RWPE1 (cell line): ENCODE measurements around the gene SLC39A7.

Experiments used
- CTCF ChIA-PET: fragments of 350-600 bp; sonication (Branson Sonifier 250); formaldehyde crosslinking; extraction: SDS; loops from one replicate; lab custom pipeline; 2021; lab: Yijun Ruan, JAX
- POLR2A ChIA-PET: fragments of 400-600 bp; formaldehyde crosslinking; extraction: SDS; loops from one replicate; lab custom pipeline; 2020; ENCODE audit warnings: antibody characterized with exemption; ENCODE audit not compliant: low non-redundant PET; lab: Yijun Ruan, JAX
- DNase-seq: peaks from one replicate; pipeline ENCODE4 v3.0.0; 2012; ENCODE audit warnings: low spot score
- H3K27ac ChIP-seq: fragments of 450-650 bp; 2 replicates; pipeline ENCODE4 v1.5.1; 2017
- CTCF ChIP-seq: fragments of 450-650 bp; conservative IDR thresholded peaks from 2 replicates; pipeline ENCODE4 v1.5.1; 2017; ENCODE audit warnings: low read depth, mild to moderate bottlenecking

SLC39A7 gene

GRCh38 chr6:33160096-33160495, 40.6 kb upstream of the SLC39A7 start:
- no peak for DNase-seq
- H3K27ac ChIP-seq = peak overlapping the region; percentile 86
- ChIA-PET POLR2A (no interaction called here), CTCF (interaction anchor here (2.8 kb wide), 1 partner anchor 12 kb away, joined by 18 read pairs; no protein-coding TSS in a partner anchor)
- no peak for TF ChIP-seq CTCF

- peak overlapping the region; percentile 86 for H3K27ac ChIP-seq
- TF ChIP-seq CTCF = no peak
- POLR2A ChIA-PET = no interaction called here
- CTCF ChIA-PET = interaction anchor here (0.5 to 2.8 kb wide), 13 partner anchors 11 to 252 kb away, joined by 3 to 18 read pairs (median 5); no protein-coding TSS in a partner anchor
- DNase-seq = peak; percentile 68
These were observed 39.8 kb upstream of the SLC39A7 start for GRCh38 chr6:33160728-33161344.

GRCh38 chr6:33161354-33162331, 39.0 kb upstream of the SLC39A7 start:
- H3K27ac ChIP-seq = peak overlapping the region; percentile 86
- ChIA-PET POLR2A (no interaction called here), CTCF (interaction anchor here (0.5 to 2.8 kb wide), 15 partner anchors 11 to 867 kb away, joined by 3 to 18 read pairs (median 5); no protein-coding TSS in a partner anchor)
- DNase-seq = peak; percentile 76
- TF ChIP-seq CTCF = peak; percentile 93

- H3K27ac ChIP-seq = no peak overlapping the region
- ChIA-PET CTCF (interaction anchor here (1.1 kb wide), 1 partner anchor 9 kb away, joined by 3 read pairs; no protein-coding TSS in a partner anchor), POLR2A (no interaction called here)
- no peak for TF ChIP-seq CTCF
- DNase-seq = no peak
These were observed 37.1 kb upstream of the SLC39A7 start for GRCh38 chr6:33163540-33163939.

- no peak for TF ChIP-seq CTCF
- no peak for DNase-seq
- H3K27ac ChIP-seq = no peak overlapping the region
- ChIA-PET CTCF (interaction anchor here (1.1 to 1.3 kb wide), 2 partner anchors 8 to 84 kb away, joined by 3 read pairs; no protein-coding TSS in a partner anchor), POLR2A (no interaction called here)
These were observed 36.5 kb upstream of the SLC39A7 start for GRCh38 chr6:33164176-33164575.
